Measurements from ENCODE around the gene MICU2.

DNA sequence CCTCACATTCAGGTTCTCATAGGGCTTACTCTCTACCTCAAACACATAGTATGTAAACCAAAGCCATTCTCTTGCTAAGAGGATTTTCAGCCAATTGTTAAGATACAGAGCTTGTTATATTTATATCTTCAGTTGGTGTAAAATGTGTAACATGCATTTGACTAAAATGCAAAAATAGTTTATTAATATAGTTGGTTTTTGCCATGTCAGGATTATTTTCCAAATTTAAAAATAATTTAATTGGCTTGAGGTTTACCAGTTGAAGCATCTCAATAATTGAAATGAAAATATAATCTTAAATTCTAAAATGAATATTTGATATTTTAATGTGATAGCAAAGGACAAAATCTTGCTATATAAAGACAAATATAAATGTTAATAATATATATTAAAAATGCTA is 7.2 kb downstream of the MICU2 start:
- TF ChIP-seq, protein P1, sequence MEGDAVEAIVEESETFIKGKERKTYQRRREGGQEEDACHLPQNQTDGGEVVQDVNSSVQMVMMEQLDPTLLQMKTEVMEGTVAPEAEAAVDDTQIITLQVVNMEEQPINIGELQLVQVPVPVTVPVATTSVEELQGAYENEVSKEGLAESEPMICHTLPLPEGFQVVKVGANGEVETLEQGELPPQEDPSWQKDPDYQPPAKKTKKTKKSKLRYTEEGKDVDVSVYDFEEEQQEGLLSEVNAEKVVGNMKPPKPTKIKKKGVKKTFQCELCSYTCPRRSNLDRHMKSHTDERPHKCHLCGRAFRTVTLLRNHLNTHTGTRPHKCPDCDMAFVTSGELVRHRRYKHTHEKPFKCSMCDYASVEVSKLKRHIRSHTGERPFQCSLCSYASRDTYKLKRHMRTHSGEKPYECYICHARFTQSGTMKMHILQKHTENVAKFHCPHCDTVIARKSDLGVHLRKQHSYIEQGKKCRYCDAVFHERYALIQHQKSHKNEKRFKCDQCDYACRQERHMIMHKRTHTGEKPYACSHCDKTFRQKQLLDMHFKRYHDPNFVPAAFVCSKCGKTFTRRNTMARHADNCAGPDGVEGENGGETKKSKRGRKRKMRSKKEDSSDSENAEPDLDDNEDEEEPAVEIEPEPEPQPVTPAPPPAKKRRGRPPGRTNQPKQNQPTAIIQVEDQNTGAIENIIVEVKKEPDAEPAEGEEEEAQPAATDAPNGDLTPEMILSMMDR (IDR thresholded peaks at IDR 0.05): no peak
- no peak for TF ChIP-seq EP300 (IDR thresholded peaks at IDR 0.05)
